ENCODE results near the gene HID1.
"Not testable (repeated sequence)": the region's sequence is repeated elsewhere in the genome, so short reads cannot be mapped to it uniquely, and the experiment has no call there.

Gene HID1

GRCh38 chr17:74998783-74999182 lies 26.2 kb upstream of the HID1 start:
- no peak for DNase-seq (ENCODE audit: low spot score)

GRCh38 chr17:74995847-74996246 lies 23.3 kb upstream of the HID1 start:
- no peak for DNase-seq (ENCODE audit: low spot score)

DNA sequence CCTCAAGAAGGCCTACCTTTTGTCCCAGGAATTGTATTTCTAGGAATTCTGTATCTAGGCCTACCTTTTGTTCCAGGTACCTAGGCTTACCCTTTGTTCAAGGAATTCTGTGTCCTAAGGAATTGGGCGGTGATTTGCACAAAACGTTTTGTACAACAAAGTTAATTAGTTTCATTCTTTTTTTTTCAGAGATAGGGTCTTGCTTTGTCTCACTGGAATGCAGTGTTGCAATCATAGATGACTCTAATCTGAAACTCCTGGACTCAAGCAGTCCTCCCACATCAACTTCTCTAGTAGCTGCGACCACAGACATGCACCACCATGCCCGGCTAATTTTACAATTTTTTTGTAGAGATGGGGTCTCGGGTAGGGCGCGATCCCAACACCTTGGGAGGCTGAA lies 21.9 kb upstream of the HID1 start:
- no peak for DNase-seq (ENCODE audit: low spot score)

GRCh38 chr17:74992223-74992622 lies 19.7 kb upstream of the HID1 start:
- no peak for DNase-seq (ENCODE audit: low spot score)

DNA sequence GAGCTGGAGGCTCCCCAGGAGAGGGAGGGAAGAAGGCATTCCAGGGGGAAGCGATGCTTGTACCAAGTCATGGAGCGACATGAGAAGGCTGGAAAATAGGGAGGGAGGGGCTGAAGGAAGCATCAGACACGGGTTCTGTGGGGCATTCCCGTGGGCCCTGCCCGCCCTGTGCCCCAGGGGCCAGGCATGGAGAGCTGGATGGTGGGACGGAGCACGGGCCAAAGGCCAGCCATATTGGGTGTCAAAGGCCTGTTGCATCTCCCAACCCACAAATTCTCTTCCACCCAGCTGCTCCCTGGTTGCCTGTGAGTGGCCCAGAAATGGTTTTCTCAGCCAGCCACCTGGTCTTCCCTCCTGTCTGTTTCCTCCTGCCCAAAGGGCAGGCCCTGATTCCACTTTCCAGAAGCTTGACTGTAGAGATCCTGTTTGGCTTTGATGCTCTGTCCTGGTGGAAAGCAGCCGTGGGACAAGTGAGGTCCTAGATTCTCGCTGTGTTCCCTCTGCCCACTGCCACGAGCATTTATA lies 18.1 kb upstream of the HID1 start:
- no peak for DNase-seq (ENCODE audit: low spot score)

DNA sequence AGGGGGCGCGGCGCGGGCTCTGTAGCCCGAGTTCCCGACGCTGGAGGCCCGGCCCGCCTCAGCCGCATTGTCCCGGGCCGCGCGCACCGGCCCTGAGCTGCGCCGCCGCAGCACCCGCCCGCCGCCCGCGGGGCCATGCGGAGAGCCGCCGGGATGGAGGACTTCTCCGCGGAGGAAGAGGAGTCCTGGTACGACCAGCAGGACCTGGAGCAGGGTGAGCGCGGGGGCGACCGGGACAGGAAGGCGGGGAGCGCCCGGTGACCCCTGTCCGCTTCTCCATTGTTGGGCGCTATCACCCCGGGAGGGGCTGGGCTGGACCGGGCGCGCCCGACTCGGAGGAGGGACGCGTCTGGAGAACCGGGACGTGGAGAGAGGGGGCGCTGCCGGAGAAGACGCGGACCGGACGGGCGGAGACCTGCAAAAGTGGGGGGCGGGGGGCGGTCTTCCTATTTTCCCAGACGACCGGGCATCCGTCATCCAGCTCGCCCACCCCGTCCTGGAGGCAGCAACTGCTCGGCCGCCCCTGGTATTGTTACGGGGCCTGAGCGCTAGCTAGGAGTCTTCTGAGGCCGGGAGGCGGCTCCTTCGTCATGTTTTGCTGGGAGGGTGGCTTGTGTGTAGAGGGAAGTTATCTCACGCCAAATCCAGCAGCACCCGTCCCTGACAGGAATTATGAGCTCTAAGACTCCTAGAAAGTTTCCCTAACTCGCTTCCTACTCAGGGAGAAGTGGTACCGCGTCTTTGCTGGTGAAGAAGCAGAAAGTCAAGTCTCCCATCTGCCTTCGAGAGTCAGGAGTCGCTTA lies 15.6 kb upstream of the HID1 start:
- no peak for DNase-seq (ENCODE audit: low spot score)

DNA sequence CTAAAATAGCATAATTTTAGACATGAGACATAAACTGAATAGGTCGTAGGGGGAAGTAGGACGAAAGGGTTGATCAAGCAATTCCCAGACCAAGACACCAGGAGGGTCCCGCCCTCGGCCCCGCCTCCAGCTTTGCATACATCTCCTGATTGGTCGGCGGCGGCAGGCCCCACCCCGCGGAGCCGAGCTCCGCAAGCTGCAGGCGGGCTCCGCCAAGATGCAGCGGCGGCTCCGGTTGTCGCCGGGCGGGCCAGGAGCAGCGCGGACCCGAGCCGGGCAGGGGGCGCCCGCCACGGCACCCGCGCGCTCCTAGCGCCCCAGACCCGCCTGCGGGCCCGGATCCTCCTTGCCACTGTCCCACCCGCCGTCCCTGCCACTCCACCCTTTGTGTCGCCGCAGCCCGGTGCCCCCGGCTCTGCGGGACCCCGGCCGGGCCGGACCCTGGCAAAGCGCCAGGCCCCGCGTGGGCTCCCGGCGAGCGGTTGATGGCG lies 14.9 kb upstream of the HID1 start, which contains the start of gene CDR2L:
Gene CDR2L (plus strand): TSS at position 215 of the 491 bp plus-strand sequence. CDS start 412 bp downstream, outside the sequence.
- DNase-seq (ENCODE audit: low spot score), result peak; percentile 86

DNA sequence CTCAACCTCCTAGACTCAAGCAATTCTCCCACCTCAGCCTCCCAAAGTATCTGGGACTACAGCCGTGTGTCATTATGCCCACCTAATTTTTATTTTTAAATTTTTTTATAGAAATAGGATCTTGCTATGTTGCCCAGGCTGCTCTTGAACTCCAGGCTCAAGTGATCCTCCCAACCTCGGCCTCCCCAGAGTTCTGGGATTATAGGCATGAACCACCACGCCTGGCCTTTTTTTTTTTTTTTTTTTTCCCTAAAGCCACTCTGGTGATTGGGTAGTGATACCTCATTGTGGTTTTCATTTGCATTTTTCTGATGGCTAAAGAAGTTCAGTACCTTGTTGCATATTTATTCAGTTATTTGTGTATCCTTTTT lies 13.6 kb upstream of the HID1 start:
- no peak for DNase-seq (ENCODE audit: low spot score)

DNA sequence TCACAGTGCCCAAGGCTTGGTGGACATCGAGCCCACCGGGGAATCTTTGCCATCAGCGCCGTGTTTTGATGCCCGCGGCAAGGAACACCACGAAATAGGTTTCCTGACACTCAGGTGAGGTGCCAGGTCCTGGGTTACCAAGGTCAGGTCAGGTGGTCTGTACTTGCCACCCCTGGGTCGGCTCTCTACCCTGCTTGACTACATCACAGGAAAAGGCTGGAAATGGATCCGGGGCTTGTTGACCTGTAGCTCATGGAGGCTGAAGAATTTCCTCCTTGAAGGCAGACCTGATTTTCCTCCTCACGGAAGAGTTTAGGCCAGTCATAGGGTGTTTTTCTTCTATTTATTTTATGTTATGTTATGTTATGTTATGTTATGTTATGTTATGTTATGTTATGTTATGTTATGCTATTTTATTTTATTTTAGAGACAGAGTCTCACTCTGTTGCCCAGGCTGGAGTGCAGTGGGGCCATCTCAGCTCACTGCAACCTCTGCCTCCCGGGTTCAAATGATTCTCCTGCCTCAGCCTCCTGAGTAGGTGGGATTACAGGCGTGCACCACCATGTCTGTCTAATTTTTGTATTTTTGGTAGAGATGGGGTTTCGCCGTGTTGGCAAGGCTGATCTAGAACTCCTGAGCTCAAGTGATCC lies 10.2 kb upstream of the HID1 start:
- DNase-seq (ENCODE audit: low spot score), result not testable (repeated sequence)

DNA sequence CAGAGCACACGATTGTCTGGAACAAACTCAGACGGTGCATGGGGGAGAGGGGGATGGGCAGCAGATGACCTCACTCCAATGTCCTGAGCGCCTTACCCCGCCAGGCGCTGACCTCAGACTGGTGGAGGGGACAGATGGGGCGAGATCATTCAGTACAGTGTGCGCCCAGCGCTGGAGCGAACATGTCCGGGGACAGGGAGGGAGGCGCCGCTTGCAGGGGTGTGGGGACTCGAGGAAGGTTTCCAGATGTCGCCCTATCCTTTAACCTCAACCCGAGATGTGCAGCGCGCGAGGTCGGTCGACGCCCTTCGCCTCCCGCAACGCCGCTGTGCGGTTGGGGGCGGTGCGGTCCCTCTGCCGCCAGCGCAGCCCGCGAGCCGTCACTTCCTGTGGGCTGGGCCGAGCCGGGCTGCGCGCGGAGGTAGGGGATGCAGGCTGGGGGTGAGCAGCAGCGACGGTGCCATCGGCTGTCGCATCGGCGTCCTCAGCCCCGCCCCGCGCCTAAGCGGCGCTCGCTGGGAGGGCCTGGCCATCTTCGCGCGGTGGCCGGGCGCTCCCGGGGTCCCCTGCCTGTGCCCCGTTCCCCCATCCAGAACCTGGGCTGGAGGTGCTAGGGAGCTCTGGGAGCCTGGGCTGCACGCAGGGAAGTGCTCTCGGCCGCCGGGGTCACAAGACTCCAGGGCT lies 9.6 kb upstream of the HID1 start:
- peak; percentile 71 for DNase-seq (ENCODE audit: low spot score)

DNA sequence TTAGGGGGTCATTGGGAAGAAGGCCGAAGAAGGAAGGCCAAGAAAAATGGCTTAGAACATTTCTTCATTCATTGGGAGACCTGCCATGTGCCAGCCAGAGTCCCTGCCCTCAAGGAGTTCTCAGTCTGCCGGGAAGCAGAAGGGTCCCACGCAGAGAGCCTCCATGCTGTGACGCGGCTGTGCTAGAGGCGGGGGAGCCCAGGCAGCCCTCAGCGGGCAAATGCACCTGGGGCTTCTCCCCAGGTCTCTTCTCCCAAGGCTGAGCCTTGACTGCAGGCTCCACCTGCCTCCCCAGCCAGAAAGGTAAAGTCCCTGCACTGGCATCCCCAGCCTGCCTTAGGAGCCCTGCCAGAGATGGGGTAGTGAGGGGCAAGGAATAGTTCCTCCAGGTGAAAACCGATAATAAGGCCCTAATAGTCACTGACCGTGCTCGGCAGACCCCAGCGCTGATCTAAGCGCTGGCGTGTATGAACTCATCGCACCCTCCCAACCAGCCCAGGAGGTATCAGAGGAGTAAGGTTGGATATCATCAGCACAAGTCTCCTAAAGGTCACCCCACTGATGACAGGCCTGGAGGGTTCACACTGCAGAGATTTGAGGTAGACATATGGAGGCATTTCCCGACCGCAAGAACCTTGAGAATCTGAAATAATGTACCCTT lies 8.9 kb upstream of the HID1 start:
- no peak for DNase-seq (ENCODE audit: low spot score)

GRCh38 chr17:74979408-74980146 lies 7.0 kb upstream of the HID1 start:
- DNase-seq (ENCODE audit: low spot score), result no peak

GRCh38 chr17:74978240-74978639 lies 5.7 kb upstream of the HID1 start:
- DNase-seq (ENCODE audit: low spot score), result no peak

- DNase-seq (ENCODE audit: low spot score), result no peak
Observed at GRCh38 chr17:74977802-74978201, 5.2 kb upstream of the HID1 start.

DNA sequence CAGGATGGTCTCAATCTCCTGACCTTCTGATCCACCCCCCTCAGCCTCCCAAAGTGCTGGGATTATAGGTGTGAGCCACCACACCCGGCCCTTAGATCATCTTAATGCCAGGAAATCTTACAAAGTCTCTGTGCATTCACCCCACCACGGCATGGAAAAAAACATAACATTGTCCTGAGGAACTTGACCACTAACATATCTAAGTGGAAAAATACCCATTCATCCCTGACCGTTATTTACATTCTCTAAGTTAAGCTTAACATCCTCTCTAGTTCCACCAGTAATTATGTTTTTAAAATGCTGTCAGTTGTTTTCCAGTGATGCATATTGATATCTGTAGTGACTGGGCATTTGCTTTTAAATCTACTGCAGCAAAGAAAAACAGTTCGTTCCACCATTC lies 3.4 kb upstream of the HID1 start:
- DNase-seq (ENCODE audit: low spot score), result no peak

- DNase-seq (ENCODE audit: low spot score), result no peak
Observed at GRCh38 chr17:74972973-74973328, 392 bp upstream of the HID1 start.

GRCh38 chr17:74971842-74972106 lies 785 bp downstream of the HID1 start:
- DNase-seq (ENCODE audit: low spot score), result no peak

DNA sequence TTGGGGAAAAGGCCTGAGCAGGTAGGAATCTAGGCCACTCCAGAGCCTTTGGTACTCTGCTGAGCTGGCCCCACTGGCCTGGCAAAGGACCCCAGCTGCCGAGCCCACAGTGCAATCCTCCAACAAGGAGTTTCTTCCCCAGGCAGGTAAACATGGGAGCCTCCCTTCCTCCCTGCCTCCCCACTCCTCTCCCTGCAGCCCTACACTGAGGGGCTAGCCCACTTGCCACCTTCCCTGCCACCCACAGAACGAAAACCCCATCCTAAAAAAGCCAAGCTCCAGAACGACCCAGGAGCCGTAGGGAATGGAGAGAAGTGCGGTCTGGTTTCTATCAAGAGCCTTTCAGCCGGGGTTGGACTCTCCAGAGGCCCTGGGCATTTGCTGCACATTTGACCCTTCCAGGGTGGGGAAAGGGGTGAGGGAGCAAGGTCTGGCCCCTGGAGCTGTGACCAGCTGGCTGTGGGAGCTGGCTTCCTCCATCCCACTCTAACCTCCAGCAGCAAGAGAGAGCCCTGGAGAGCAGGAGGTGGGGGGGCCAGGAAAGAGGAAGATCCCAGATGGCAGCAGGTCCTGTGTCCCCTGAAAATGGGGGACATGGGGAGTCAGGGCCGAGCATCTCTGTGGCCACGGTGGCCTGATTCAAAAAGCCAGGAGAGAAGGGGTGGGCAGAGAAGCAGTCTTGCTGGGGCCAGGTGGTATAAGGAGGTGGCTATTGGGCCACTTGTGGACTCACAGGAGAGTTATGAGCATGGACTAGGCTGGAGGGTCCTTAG lies 1.3 kb downstream of the HID1 start:
- no peak for DNase-seq (ENCODE audit: low spot score)

DNA sequence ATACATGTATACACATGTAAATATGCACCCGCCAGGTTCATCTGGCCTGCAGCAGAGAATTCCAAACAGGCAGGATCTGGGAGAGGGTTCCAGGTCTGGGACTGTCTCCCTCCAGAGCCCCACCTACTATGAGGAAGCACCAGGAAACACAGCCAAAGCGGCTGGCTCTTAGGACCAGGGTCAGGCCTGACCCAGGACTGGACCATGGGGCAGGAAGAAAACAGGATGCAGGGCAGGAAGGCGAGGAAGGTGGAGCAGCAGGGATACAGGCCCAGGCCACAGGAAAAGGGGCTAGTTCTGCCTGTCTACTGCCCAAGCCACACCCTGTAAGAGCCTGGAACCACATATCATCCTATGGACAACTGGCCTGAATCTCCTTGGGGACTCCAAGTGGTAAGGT lies 2.2 kb downstream of the HID1 start:
- DNase-seq (ENCODE audit: low spot score), result no peak

DNA sequence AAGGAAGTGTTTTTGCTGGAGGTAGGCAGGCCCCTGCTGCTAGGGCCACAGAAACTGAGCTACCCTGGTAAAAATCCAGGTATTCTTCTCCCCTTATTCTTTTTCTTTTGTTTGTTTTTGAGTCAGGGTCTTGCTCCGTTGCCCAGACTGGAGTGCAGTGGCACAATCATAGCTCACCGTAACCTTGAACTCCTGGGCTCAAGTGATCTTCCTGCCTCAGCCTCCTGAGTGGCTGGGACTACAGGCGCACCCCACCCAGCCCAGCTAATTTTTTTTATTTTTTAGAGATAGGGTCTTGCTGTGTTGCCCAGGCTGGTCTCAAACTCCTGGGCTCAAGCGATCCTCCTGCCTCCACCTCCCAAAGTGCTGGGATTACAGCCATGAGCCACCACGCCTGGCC lies 3.1 kb downstream of the HID1 start:
- not testable (repeated sequence) for DNase-seq (ENCODE audit: low spot score)

- no peak for DNase-seq (ENCODE audit: low spot score)
Observed at GRCh38 chr17:74968361-74968780, 4.2 kb downstream of the HID1 start.

Data from activated CD4-positive, alpha-beta T cell treated with anti-CD3 and anti-CD28 coated beads, Interleukin-2, Interleukin-4, amounts not matched to agents 100 ng/mL and 50 ng/mL, durations not matched to agents 16 hours and 8 hours (primary cell).